H9 (cell line): ENCODE results near the gene GIPC3. TPM values are rescaled to one million over a fixed set of nuclear protein-coding genes. Genes with fewer than 3 reads are reported as not detected.

ENCODE experiments used
- DNase-seq: peaks from one replicate; pipeline ENCODE4 v3.0.0-alpha.2; 2017
- H2AFZ ChIP-seq: one replicate; pipeline ENCODE4 v1.6.1; 2013; ENCODE audit warnings: mild to moderate bottlenecking, low read length, control low read depth, moderate library complexity
- H2AK5ac ChIP-seq: 2 replicates; pipeline ENCODE4 v1.6.1; 2013; ENCODE audit warnings: low read length, control low read depth, mixed read lengths; ENCODE audit not compliant: insufficient read length
- H2BK120ac ChIP-seq: one replicate; pipeline ENCODE4 v1.6.1; 2013; ENCODE audit warnings: low read depth, mild to moderate bottlenecking, low read length, control low read depth, inconsistent platforms; ENCODE audit not compliant: poor library complexity, severe bottlenecking
- H2BK12ac ChIP-seq: 2 replicates; pipeline ENCODE4 v1.6.1; 2013; ENCODE audit warnings: low read length, control low read depth, mixed read lengths, low read depth; ENCODE audit not compliant: insufficient read length
- H2BK15ac ChIP-seq: 2 replicates; pipeline ENCODE4 v1.6.1; 2013; ENCODE audit warnings: low read depth, low read length, control low read depth
- H2BK20ac ChIP-seq: one replicate; pipeline ENCODE4 v1.6.1; 2013; ENCODE audit warnings: low read depth, mild to moderate bottlenecking, low read length, control low read depth, inconsistent platforms; ENCODE audit not compliant: poor library complexity, severe bottlenecking
- H2BK5ac ChIP-seq: 2 replicates; pipeline ENCODE4 v1.6.1; 2013; ENCODE audit warnings: low read length, control low read depth, mixed read lengths; ENCODE audit not compliant: insufficient read length
- H3K14ac ChIP-seq: 2 replicates; pipeline ENCODE4 v1.6.1; 2013; ENCODE audit warnings: low read length, control low read depth; ENCODE audit not compliant: insufficient read depth
- H3K18ac ChIP-seq: 2 replicates; pipeline ENCODE4 v1.6.1; 2013; ENCODE audit warnings: low read depth, mild to moderate bottlenecking, mixed read lengths, low read length, control low read depth; ENCODE audit not compliant: insufficient read length
- H3K23ac ChIP-seq: 2 replicates; pipeline ENCODE4 v1.6.1; 2013; ENCODE audit warnings: low read length, control low read depth, mixed read lengths, low read depth; ENCODE audit not compliant: insufficient read length
- H3K23me2 ChIP-seq: 2 replicates; pipeline ENCODE4 v1.6.1; 2013; ENCODE audit warnings: low read depth, mild to moderate bottlenecking, mixed read lengths, low read length, control low read depth; ENCODE audit not compliant: insufficient read length, poor library complexity, severe bottlenecking
- H3K27ac ChIP-seq: 2 replicates; pipeline ENCODE4 v1.5.1; 2013; ENCODE audit warnings: low read length, control low read depth, mixed read lengths, low read depth; ENCODE audit not compliant: insufficient read length
- H3K27me3 ChIP-seq: 2 replicates; pipeline ENCODE4 v1.6.1; 2013; ENCODE audit warnings: low read length, control low read depth, inconsistent platforms; ENCODE audit not compliant: insufficient read depth
- H3K4ac ChIP-seq: 2 replicates; pipeline ENCODE4 v1.6.1; 2013; ENCODE audit warnings: low read depth, mild to moderate bottlenecking, control low read depth, inconsistent platforms, low read length, moderate library complexity
- H3K4me1 ChIP-seq: 2 replicates; pipeline ENCODE4 v1.6.1; 2013; ENCODE audit warnings: low read length, control low read depth, inconsistent platforms; ENCODE audit not compliant: insufficient read depth
- H3K4me2 ChIP-seq: 2 replicates; pipeline ENCODE4 v1.6.1; 2013; ENCODE audit warnings: low read length, control low read depth, mixed read lengths; ENCODE audit not compliant: insufficient read length, insufficient read depth
- H3K56ac ChIP-seq: 2 replicates; pipeline ENCODE4 v1.6.1; 2013; ENCODE audit warnings: low read depth, mild to moderate bottlenecking, mixed read lengths, low read length, control low read depth; ENCODE audit not compliant: insufficient read length
- H3K79me1 ChIP-seq: 2 replicates; pipeline ENCODE4 v1.6.1; 2013; ENCODE audit warnings: low read depth, mild to moderate bottlenecking, moderate library complexity, low read length, control low read depth, inconsistent platforms; ENCODE audit not compliant: insufficient read depth, poor library complexity, severe bottlenecking
- H3K79me2 ChIP-seq: 2 replicates; pipeline ENCODE4 v1.6.1; 2013; ENCODE audit warnings: low read length, control low read depth, inconsistent platforms; ENCODE audit not compliant: insufficient read depth
- H3K9ac ChIP-seq: 2 replicates; pipeline ENCODE4 v1.6.1; 2013; ENCODE audit warnings: low read length, control low read depth, mixed read lengths; ENCODE audit not compliant: insufficient read length; ENCODE audit errors: extremely low read depth
- H3K9me3 ChIP-seq: one replicate; pipeline ENCODE4 v1.6.1; 2013; ENCODE audit warnings: low read depth, low read length, inconsistent platforms; ENCODE audit not compliant: control insufficient read depth
- H3T11ph ChIP-seq: one replicate; pipeline ENCODE4 v1.6.1; 2013; ENCODE audit warnings: mild to moderate bottlenecking, low read length, control low read depth, inconsistent platforms
- H4K20me1 ChIP-seq: one replicate; pipeline ENCODE4 v1.6.1; 2013; ENCODE audit not compliant: control insufficient read depth, insufficient read length, insufficient read depth
- H4K5ac ChIP-seq: 2 replicates; pipeline ENCODE4 v1.6.1; 2013; ENCODE audit warnings: low read depth, mild to moderate bottlenecking, mixed read lengths, low read length, control low read depth; ENCODE audit not compliant: insufficient read length
- H4K8ac ChIP-seq: replicated peaks from 2 replicates; pipeline ENCODE4 v1.6.1; 2013; ENCODE audit warnings: low read length, control low read depth, mixed read lengths, low read depth; ENCODE audit not compliant: insufficient read length
- H4K91ac ChIP-seq: 2 replicates; pipeline ENCODE4 v1.6.1; 2013; ENCODE audit warnings: low read depth, mild to moderate bottlenecking, moderate library complexity, mixed read lengths, low read length, control low read depth; ENCODE audit not compliant: insufficient read length
- H3K27ac Mint-ChIP-seq, 3 experiments: 2 replicates in 2 of 3; 3 replicates in 1 of 3; pipeline ENCODE4 v1.8.0; 2020 to 2021; ENCODE audit warnings: mixed read lengths in 3 of 3, mild to moderate bottlenecking in 1 of 3, moderate library complexity in 1 of 3
- H3K27me3 Mint-ChIP-seq: 2 replicates; pipeline ENCODE4 v1.8.0; 2021; ENCODE audit warnings: low read depth, mild to moderate bottlenecking, moderate library complexity, mixed read lengths
- H3K36me3 Mint-ChIP-seq, 3 experiments: 2 replicates in 2 of 3; 3 replicates in 1 of 3; pipeline ENCODE4 v1.8.0; 2020 to 2021; ENCODE audit warnings: low read depth in 3 of 3, mixed read lengths in 3 of 3; ENCODE audit not compliant: insufficient read depth in 1 of 3
- H3K4me1 Mint-ChIP-seq, 2 experiments: 2 replicates each; pipeline ENCODE4 v1.8.0; 2020; ENCODE audit warnings: mixed read lengths in 2 of 2
- H3K4me3 Mint-ChIP-seq, 2 experiments: 2 replicates in 1 of 2; 3 replicates in 1 of 2; pipeline ENCODE4 v1.8.0; 2020 to 2021; ENCODE audit warnings: mild to moderate bottlenecking in 2 of 2, mixed read lengths in 2 of 2, moderate library complexity in 1 of 2
- H3K9me3 Mint-ChIP-seq, 2 experiments: 2 replicates in 1 of 2; 3 replicates in 1 of 2; pipeline ENCODE4 v1.8.0; 2020; ENCODE audit warnings: mild to moderate bottlenecking in 2 of 2, mixed read lengths in 2 of 2, moderate library complexity in 1 of 2
- WGBS: extraction: QIAGEN DNeasy Blood & Tissue Kit; methylation state at CpG from one replicate; pipeline ENCODE4 v1.1.7; 2013; ENCODE audit warnings: missing lambda C conversion rate, low lambda C conversion rate, mixed read lengths; ENCODE audit not compliant: insufficient read length; ENCODE audit errors: extremely low coverage; 5-methylcytosine and 5-hydroxymethylcytosine counted together
- total RNA-seq: library from RNA; stranded (reverse); gene quantifications from 2 replicates; pipeline ENCODE4 v1.2.1, GENCODE V29; 2021
- TF ChIP-seq, protein P1 (sequence below): fragments of 200-600 bp; sonication (generic); conservative IDR thresholded peaks from 3 replicates; pipeline ENCODE4 v1.8.0; 2021; ENCODE audit warnings: antibody characterized with exemption, mild to moderate bottlenecking

GIPC3 gene
- total RNA-seq, 1 experiment from 2014 or later: 1.6 TPM

DNA sequence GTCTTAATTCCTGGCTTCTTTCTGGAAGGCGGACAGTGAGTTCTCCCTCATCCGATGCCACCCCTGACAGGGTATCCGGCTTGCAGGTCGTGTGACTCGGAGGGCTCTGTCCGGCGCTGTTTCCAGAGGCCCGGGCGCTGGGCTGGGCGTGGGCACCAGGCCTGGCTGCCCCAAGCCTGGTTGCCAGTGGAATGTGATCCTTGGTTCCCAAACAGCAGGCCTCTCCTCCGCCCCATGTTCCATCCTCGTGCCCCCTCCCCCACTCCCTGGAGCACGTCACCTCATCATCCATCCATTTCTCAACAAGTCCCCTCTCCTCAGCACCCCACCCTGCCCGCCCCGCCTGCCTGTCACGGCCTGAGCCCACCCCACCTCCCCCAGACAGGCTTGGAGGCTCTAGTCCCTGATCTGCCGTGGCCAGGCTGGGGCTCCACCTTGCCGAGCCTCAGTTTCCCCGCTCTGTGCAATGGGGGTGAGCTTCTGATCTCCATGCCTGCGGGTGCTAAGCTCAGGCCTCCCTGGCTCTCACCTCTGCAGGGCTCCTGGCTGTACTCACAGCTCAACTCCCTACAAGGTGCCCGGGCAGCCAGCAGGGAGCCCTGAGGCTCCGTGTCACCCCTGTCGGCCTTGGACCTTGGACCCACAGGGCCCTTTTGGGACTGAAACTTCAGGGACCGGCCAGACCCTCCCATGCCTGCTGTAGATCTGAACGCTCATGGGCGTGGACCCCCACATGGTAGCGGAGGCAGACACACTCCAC lies 19.1 kb downstream of the GIPC3 start:
- H4K5ac ChIP-seq: no peak overlapping the region
- no peak for DNase-seq
- TF ChIP-seq, protein P1, sequence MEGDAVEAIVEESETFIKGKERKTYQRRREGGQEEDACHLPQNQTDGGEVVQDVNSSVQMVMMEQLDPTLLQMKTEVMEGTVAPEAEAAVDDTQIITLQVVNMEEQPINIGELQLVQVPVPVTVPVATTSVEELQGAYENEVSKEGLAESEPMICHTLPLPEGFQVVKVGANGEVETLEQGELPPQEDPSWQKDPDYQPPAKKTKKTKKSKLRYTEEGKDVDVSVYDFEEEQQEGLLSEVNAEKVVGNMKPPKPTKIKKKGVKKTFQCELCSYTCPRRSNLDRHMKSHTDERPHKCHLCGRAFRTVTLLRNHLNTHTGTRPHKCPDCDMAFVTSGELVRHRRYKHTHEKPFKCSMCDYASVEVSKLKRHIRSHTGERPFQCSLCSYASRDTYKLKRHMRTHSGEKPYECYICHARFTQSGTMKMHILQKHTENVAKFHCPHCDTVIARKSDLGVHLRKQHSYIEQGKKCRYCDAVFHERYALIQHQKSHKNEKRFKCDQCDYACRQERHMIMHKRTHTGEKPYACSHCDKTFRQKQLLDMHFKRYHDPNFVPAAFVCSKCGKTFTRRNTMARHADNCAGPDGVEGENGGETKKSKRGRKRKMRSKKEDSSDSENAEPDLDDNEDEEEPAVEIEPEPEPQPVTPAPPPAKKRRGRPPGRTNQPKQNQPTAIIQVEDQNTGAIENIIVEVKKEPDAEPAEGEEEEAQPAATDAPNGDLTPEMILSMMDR: no peak
- no peak overlapping the region for H3K4me3 Mint-ChIP-seq
- H2BK15ac ChIP-seq: no peak overlapping the region
- H3K79me2 ChIP-seq: no peaks in the 10 kb centered on the region
- H4K91ac ChIP-seq: no peak overlapping the region
- no peak overlapping the region for H3K23ac ChIP-seq
- no peak overlapping the region for H2BK12ac ChIP-seq
- no peak overlapping the region for H3K27ac Mint-ChIP-seq
- H4K8ac ChIP-seq: no peak overlapping the region
- peaks cover 5% of the 10 kb centered on the region; the same call in 1 of the 2 replicates for H3K27me3 ChIP-seq
- H3K23me2 ChIP-seq: peaks cover 2% of the 10 kb centered on the region
- no peaks in the 10 kb centered on the region for H3K79me1 ChIP-seq
- no peak overlapping the region for H3K56ac ChIP-seq
- H3K27ac ChIP-seq: no peak overlapping the region
- peaks cover 4% of the 10 kb centered on the region for H3K27me3 Mint-ChIP-seq
- no peak overlapping the region for H3K4me2 ChIP-seq
- no peak overlapping the region for H2BK120ac ChIP-seq
- H3K9ac ChIP-seq: no peak overlapping the region
- no CpG with 5 or more reads among the region's 27 CpGs for WGBS
- peaks cover 12% of the 10 kb centered on the region in 2 experiments for H3K4me1 Mint-ChIP-seq
- H3K36me3 Mint-ChIP-seq: no peaks in the 10 kb centered on the region
- H2AFZ ChIP-seq: no peak overlapping the region
- no peaks in the 10 kb centered on the region for H4K20me1 ChIP-seq
- H3T11ph ChIP-seq: no peak overlapping the region
- H3K4me1 ChIP-seq: no peaks in the 10 kb centered on the region; the same call in 1 of the 2 replicates
- H3K9me3 ChIP-seq: no peaks in the 10 kb centered on the region
- no peak overlapping the region; the same call in 1 of the 2 replicates for H3K14ac ChIP-seq
- no peak overlapping the region for H2BK20ac ChIP-seq
- H2AK5ac ChIP-seq: no peak overlapping the region
- no peak overlapping the region for H2BK5ac ChIP-seq
- H3K18ac ChIP-seq: no peak overlapping the region
- H3K4ac ChIP-seq: no peak overlapping the region
- peaks cover 0 to 4% of the 10 kb centered on the region in 2 experiments; a peak in 1 of 5 replicates for H3K9me3 Mint-ChIP-seq
